ENCODE measurements around the gene LDB2. TPM values are rescaled to one million over a fixed set of nuclear protein-coding genes. Genes with fewer than 3 reads are reported as not detected.

LDB2 gene
- total RNA-seq, 1 donor from 2014 or later, result 4.9 TPM

- Histone ChIP-seq H3K79me2 (ENCODE audit: insufficient read depth, low read length) (no peaks in the 10 kb centered on the region), H3K36me3 (ENCODE audit: insufficient read depth, low read length) (no peaks in the 10 kb centered on the region), H2AFZ (ENCODE audit: low read depth, low read length) (no peak overlapping the region), H4K20me1 (ENCODE audit: insufficient read depth, low read length) (no peaks in the 10 kb centered on the region), H3K4me2 (ENCODE audit: low read length) (no peak overlapping the region), H3K4me3 (ENCODE audit: insufficient read depth, low read depth, low read length) (no peak overlapping the region), H3K27me3 (ENCODE audit: insufficient read depth, low read length) (no peaks in the 10 kb centered on the region), H3K27ac (ENCODE audit: low read depth, low read length) (no peak overlapping the region), H3K9ac (ENCODE audit: low read length) (no peak overlapping the region), H3K9me3 (ENCODE audit: insufficient read depth, low read depth, low read length) (no peaks in the 10 kb centered on the region), H3K4me1 (ENCODE audit: insufficient read depth, low read length) (no peaks in the 10 kb centered on the region)
- DNase-seq (ENCODE audit: low read depth) (no peak), FAIRE-seq (no peak)
- no peak overlapping the region for H3K27ac Mint-ChIP-seq (ENCODE audit: unreplicated experiment)
- no peaks in the 10 kb centered on the region for H3K36me3 Mint-ChIP-seq (ENCODE audit: low read depth, unreplicated experiment)
- no peaks in the 10 kb centered on the region for H3K27me3 Mint-ChIP-seq (ENCODE audit: low read depth, unreplicated experiment)
- no peak overlapping the region for H3K4me3 Mint-ChIP-seq (ENCODE audit: unreplicated experiment)
- TF ChIP-seq CTCF (IDR thresholded peaks at IDR 0.05; ENCODE audit: insufficient read depth, low read depth, low read length), result no peak
- TF ChIP-seq EZH2 (IDR thresholded peaks at IDR 0.05; ENCODE audit: insufficient read depth, low read length), result no peak
- H3K4me1 Mint-ChIP-seq (ENCODE audit: low read depth, unreplicated experiment), result no peaks in the 10 kb centered on the region
- H3K9me3 Mint-ChIP-seq (ENCODE audit: unreplicated experiment), result no peaks in the 10 kb centered on the region
Measured at GRCh38 chr4:16591272-16591826, 307.1 kb downstream of the LDB2 start.

GRCh38 chr4:16590797-16591196 lies 307.6 kb downstream of the LDB2 start:
- Histone ChIP-seq H3K4me1 (ENCODE audit: insufficient read depth, low read length) (peaks cover 5% of the 10 kb centered on the region), H3K36me3 (ENCODE audit: insufficient read depth, low read length) (no peaks in the 10 kb centered on the region), H3K4me3 (ENCODE audit: insufficient read depth, low read depth, low read length) (no peak overlapping the region), H3K9ac (ENCODE audit: low read length) (no peak overlapping the region), H3K4me2 (ENCODE audit: low read length) (no peak overlapping the region), H3K9me3 (ENCODE audit: insufficient read depth, low read depth, low read length) (no peaks in the 10 kb centered on the region), H4K20me1 (ENCODE audit: insufficient read depth, low read length) (no peaks in the 10 kb centered on the region), H3K79me2 (ENCODE audit: insufficient read depth, low read length) (no peaks in the 10 kb centered on the region), H3K27ac (ENCODE audit: low read depth, low read length) (no peak overlapping the region), H2AFZ (ENCODE audit: low read depth, low read length) (no peak overlapping the region), H3K27me3 (ENCODE audit: insufficient read depth, low read length) (no peaks in the 10 kb centered on the region)
- no peak for FAIRE-seq
- H3K4me1 Mint-ChIP-seq (ENCODE audit: low read depth, unreplicated experiment), result no peaks in the 10 kb centered on the region
- H3K4me3 Mint-ChIP-seq (ENCODE audit: unreplicated experiment), result no peak overlapping the region
- TF ChIP-seq CTCF (IDR thresholded peaks at IDR 0.05; ENCODE audit: insufficient read depth, low read depth, low read length) (no peak), EZH2 (IDR thresholded peaks at IDR 0.05; ENCODE audit: insufficient read depth, low read length) (no peak)
- no peak overlapping the region for H3K27ac Mint-ChIP-seq (ENCODE audit: unreplicated experiment)
- DNase-seq (ENCODE audit: low read depth), result no peak
- no peaks in the 10 kb centered on the region for H3K27me3 Mint-ChIP-seq (ENCODE audit: low read depth, unreplicated experiment)
- H3K36me3 Mint-ChIP-seq (ENCODE audit: low read depth, unreplicated experiment), result no peaks in the 10 kb centered on the region
- H3K9me3 Mint-ChIP-seq (ENCODE audit: unreplicated experiment), result no peaks in the 10 kb centered on the region

GRCh38 chr4:16588651-16589050 lies 309.8 kb downstream of the LDB2 start:
- TF ChIP-seq CTCF (IDR thresholded peaks at IDR 0.05; ENCODE audit: insufficient read depth, low read depth, low read length) (no peak), EZH2 (IDR thresholded peaks at IDR 0.05; ENCODE audit: insufficient read depth, low read length) (no peak)
- Histone ChIP-seq H3K4me1 (ENCODE audit: insufficient read depth, low read length) (peaks cover 16% of the 10 kb centered on the region), H3K4me3 (ENCODE audit: insufficient read depth, low read depth, low read length) (no peak overlapping the region), H4K20me1 (ENCODE audit: insufficient read depth, low read length) (no peaks in the 10 kb centered on the region), H3K27ac (ENCODE audit: low read depth, low read length) (no peak overlapping the region), H3K9ac (ENCODE audit: low read length) (no peak overlapping the region), H3K9me3 (ENCODE audit: insufficient read depth, low read depth, low read length) (no peaks in the 10 kb centered on the region), H3K36me3 (ENCODE audit: insufficient read depth, low read length) (no peaks in the 10 kb centered on the region), H3K4me2 (ENCODE audit: low read length) (no peak overlapping the region), H3K27me3 (ENCODE audit: insufficient read depth, low read length) (no peaks in the 10 kb centered on the region), H2AFZ (ENCODE audit: low read depth, low read length) (no peak overlapping the region), H3K79me2 (ENCODE audit: insufficient read depth, low read length) (no peaks in the 10 kb centered on the region)
- no peak for FAIRE-seq
- Mint-ChIP-seq H3K27ac (ENCODE audit: unreplicated experiment) (no peak overlapping the region), H3K27me3 (ENCODE audit: low read depth, unreplicated experiment) (no peaks in the 10 kb centered on the region), H3K36me3 (ENCODE audit: low read depth, unreplicated experiment) (no peaks in the 10 kb centered on the region), H3K9me3 (ENCODE audit: unreplicated experiment) (no peaks in the 10 kb centered on the region), H3K4me1 (ENCODE audit: low read depth, unreplicated experiment) (no peaks in the 10 kb centered on the region), H3K4me3 (ENCODE audit: unreplicated experiment) (no peak overlapping the region)
- DNase-seq (ENCODE audit: low read depth), result no peak

Data from astrocyte (in vitro differentiated cells and primary cell).